Skeletal muscle tissue (tissue), 4 donors: ENCODE results near the gene SFRP2. TPM values are rescaled to one million over a fixed set of nuclear protein-coding genes. Genes with fewer than 3 reads are reported as not detected.

Experiments used
- H3K27ac ChIP-seq: one replicate; pipeline ENCODE4 v1.7.0; 2013; ENCODE audit warnings: mild to moderate bottlenecking, low read depth, low read length, inconsistent platforms
- H3K27me3 ChIP-seq, 3 donors: one replicate each; pipeline ENCODE4 v1.7.0; 2013; ENCODE audit warnings: low read length in 3 of 3; ENCODE audit not compliant: control insufficient read depth in 3 of 3, insufficient read depth in 3 of 3
- H3K36me3 ChIP-seq, 3 donors: one replicate each; pipeline ENCODE4 v1.7.0; 2013; ENCODE audit warnings: low read length in 3 of 3; ENCODE audit not compliant: control insufficient read depth in 3 of 3, insufficient read depth in 3 of 3
- H3K4me1 ChIP-seq, 3 donors: one replicate each; pipeline ENCODE4 v1.7.0; 2013; ENCODE audit warnings: low read length in 3 of 3, mild to moderate bottlenecking in 3 of 3; ENCODE audit not compliant: control insufficient read depth in 3 of 3, insufficient read depth in 3 of 3
- H3K4me3 ChIP-seq, 3 donors: one replicate each; pipeline ENCODE4 v1.7.0; 2013; ENCODE audit warnings: low read length in 3 of 3
- H3K9ac ChIP-seq, 3 donors: one replicate each; pipeline ENCODE4 v1.7.0; 2013; ENCODE audit warnings: low read length in 3 of 3, mild to moderate bottlenecking in 3 of 3, moderate library complexity in 2 of 3, low read depth in 1 of 3
- H3K9me3 ChIP-seq, 3 donors: one replicate each; pipeline ENCODE4 v1.7.0; 2013; ENCODE audit warnings: low read length in 3 of 3; ENCODE audit not compliant: control insufficient read depth in 3 of 3
- total RNA-seq: library from RNA; depleted of rRNA; stranded (reverse); fragments of >200 nt; gene quantifications from one replicate; pipeline ENCODE4 v1.2.3, GENCODE V29; 2014
- donor health status: Osteomylitis.

Gene SFRP2
- total RNA-seq, 1 donor from 2014 or later = 14.6 TPM

DNA sequence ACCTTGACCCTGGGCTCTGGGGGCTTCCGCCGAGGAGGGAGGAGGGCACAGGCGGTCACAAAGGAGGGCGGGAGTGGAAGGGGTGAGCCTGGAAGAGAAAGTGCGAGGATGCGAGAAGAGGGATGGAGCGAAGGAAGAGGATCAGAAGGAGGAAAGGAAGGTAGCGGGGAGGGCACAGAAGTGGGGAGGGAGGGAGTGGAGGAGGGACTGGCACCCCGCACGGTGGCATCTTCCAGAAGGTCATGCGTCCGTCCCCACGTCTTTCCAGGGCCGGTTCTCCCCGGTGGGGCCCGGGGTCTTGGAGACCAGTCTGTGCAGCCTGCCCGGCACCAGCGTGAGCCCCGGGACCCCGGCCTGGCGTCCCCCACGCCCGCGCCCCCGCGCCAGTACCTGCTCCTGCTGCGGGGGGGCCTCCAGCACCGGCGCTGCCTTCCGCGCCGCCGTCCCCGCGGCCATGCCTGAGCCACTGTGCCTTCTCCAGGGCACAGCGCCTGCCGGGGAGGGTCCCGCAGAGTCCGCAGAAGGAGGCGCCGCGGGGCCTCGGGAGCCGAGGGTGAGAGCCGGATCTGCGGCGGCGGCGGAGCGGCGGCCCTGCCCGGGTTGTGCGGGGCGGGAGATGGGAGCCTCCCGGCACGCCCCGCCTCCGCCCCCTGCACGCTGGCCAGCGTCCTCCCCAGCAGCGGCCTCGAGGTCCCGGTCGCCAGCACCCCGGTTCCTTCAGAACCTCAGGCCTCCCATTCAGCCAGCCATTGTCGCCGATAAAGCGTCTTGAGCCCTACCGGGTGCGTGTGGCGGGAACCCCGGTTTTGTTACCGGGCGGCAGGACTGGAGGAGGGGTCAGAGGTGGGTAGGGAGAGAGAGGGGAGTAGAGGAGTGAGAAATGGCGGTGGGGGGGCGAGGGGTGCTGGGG lies 29.2 kb downstream of the SFRP2 start, which contains the start of gene RNF175:
Gene RNF175, minus strand, starts transcription at position 618 of the 910 bp plus-strand sequence. Its CDS starts 162 bp downstream, at position 456.
- peak within 1 kb of the TSS in 1 of 3 donors; percentile 25 for H3K9ac ChIP-seq
- H3K27ac ChIP-seq = no peak within 1 kb of the TSS
- H3K27me3 ChIP-seq = peaks cover 24 to 27% (median 24%) of the 10 kb centered on the region in 3 donors

GRCh38 chr4:153758688-153759406 lies 30.0 kb downstream of the SFRP2 start:
- no peak overlapping the region for H3K27ac ChIP-seq
- peaks cover 0 to 5% (median 0%) of the 10 kb centered on the region in 3 donors for H3K4me1 ChIP-seq
- peaks cover 0 to 2% (median 0%) of the 10 kb centered on the region in 3 donors for H3K9me3 ChIP-seq
- H3K4me3 ChIP-seq = peak overlapping the region in 1 of 3 donors; percentile 49
- H3K36me3 ChIP-seq = no peaks in the 10 kb centered on the region
- peaks cover 24 to 27% (median 25%) of the 10 kb centered on the region in 3 donors for H3K27me3 ChIP-seq
- no peak overlapping the region for H3K9ac ChIP-seq

More for the DNA sequence above, 29.2 kb downstream of the SFRP2 start, which contains the start of gene RNF175:
- H3K36me3 ChIP-seq = no peaks in the 10 kb centered on the region
- peaks cover 0 to 5% (median 0%) of the 10 kb centered on the region in 3 donors for H3K4me1 ChIP-seq
- no peaks in the 10 kb centered on the region for H3K9me3 ChIP-seq
- peak within 1 kb of the TSS; percentile 42 to 52 (median 49) for H3K4me3 ChIP-seq

- Histone ChIP-seq H3K4me1 (peaks cover 0 to 5% (median 0%) of the 10 kb centered on the region in 3 donors), H3K9me3 (peaks cover 0 to 2% (median 0%) of the 10 kb centered on the region in 3 donors), H3K4me3 (no peak overlapping the region), H3K9ac (no peak overlapping the region), H3K27ac (no peak overlapping the region), H3K27me3 (peaks cover 24 to 27% (median 25%) of the 10 kb centered on the region in 3 donors), H3K36me3 (no peaks in the 10 kb centered on the region)
Observed at GRCh38 chr4:153758136-153758535, 30.7 kb downstream of the SFRP2 start.

DNA sequence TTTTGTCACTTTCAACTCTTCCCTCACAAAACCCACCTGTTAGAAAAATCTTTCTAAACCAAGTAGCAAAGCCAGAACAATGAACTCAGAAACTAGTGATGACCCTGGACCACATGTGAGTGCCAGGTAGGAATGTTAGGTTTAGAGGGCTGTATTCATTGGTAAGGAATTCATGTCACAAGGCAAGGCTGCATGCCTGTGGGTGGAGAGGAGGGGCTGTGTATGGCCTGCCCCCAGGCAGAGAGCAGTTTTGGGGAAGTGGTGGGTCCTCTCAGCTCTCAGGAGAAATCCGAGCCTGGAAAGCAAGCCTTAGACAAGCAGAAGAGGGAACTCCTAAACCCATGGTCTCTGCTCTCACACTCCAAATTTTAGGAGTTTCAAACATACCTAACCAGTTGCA lies 31.5 kb downstream of the SFRP2 start:
- H3K36me3 ChIP-seq = no peaks in the 10 kb centered on the region
- H3K4me3 ChIP-seq = no peak overlapping the region
- no peak overlapping the region for H3K27ac ChIP-seq
- H3K9me3 ChIP-seq = peaks cover 0 to 2% (median 0%) of the 10 kb centered on the region in 3 donors
- no peak overlapping the region for H3K9ac ChIP-seq
- peaks cover 0 to 5% (median 0%) of the 10 kb centered on the region in 3 donors for H3K4me1 ChIP-seq
- peaks cover 24 to 27% (median 25%) of the 10 kb centered on the region in 3 donors for H3K27me3 ChIP-seq

DNA sequence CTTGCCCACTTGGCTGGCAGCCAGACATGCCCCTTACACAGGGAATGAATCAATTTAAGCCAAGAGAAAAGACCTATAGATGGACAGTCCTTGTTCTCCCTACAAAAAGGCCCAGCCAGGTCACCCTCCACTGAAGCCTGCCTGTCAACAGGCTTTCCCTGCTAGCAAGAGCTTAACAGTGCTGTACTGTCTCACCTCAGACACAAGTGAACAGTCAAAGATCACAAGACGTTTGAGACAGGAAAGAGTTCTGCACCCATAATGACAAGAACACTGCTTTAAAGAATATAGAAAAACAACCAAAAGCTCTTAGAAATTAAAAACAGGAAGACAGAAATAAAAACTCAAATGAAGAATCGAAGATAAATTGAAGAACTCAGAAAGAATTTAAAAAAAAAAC lies 33.7 kb downstream of the SFRP2 start:
- Histone ChIP-seq H3K27me3 (peaks cover 20 to 25% (median 21%) of the 10 kb centered on the region in 3 donors), H3K27ac (no peak overlapping the region), H3K4me3 (no peak overlapping the region), H3K9me3 (peaks cover 0 to 2% (median 0%) of the 10 kb centered on the region in 3 donors), H3K4me1 (peaks cover 0 to 5% (median 0%) of the 10 kb centered on the region in 3 donors), H3K36me3 (no peaks in the 10 kb centered on the region), H3K9ac (no peak overlapping the region)

- Histone ChIP-seq H3K4me3 (no peak overlapping the region), H3K36me3 (no peaks in the 10 kb centered on the region)
Observed at GRCh38 chr4:153750197-153750817, 38.6 kb downstream of the SFRP2 start.

DNA sequence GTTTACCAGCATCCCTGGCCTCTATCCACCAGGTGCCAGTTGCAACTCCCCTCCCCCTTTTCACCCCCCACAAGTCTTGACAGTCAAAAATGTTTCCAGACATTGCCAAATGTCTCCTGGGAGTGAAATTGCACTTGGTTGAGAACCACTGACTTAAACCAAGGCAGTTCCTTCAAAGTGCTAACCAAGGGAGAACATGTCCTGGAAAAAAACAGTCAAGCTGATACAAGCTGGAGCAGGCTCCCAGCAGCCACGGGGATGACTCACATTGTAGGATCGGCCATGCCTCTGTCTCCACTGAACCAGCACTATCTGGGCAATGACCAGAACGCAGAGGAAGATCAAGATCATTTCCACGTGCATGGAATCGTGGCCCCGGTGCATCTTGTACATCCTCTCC lies 40.5 kb downstream of the SFRP2 start:
- no peak overlapping the region for H3K27ac ChIP-seq
- H3K27me3 ChIP-seq = peaks cover 0 to 3% (median 0%) of the 10 kb centered on the region in 3 donors
- no peaks in the 10 kb centered on the region for H3K9me3 ChIP-seq
- no peaks in the 10 kb centered on the region for H3K36me3 ChIP-seq
- H3K9ac ChIP-seq = no peak overlapping the region
- no peak overlapping the region for H3K4me3 ChIP-seq
- H3K4me1 ChIP-seq = peaks cover 0 to 5% (median 0%) of the 10 kb centered on the region in 3 donors

More at GRCh38 chr4:153750197-153750817, 38.6 kb downstream of the SFRP2 start:
- peaks cover 0 to 4% (median 3%) of the 10 kb centered on the region in 3 donors for H3K27me3 ChIP-seq
- peaks cover 0 to 2% (median 0%) of the 10 kb centered on the region in 3 donors for H3K9me3 ChIP-seq
- peaks cover 0 to 5% (median 0%) of the 10 kb centered on the region in 3 donors for H3K4me1 ChIP-seq
- H3K9ac ChIP-seq = no peak overlapping the region
- no peak overlapping the region for H3K27ac ChIP-seq

GRCh38 chr4:153747406-153747955 lies 41.4 kb downstream of the SFRP2 start:
- Histone ChIP-seq H3K9ac (no peak overlapping the region), H3K27me3 (peaks cover 0 to 3% (median 0%) of the 10 kb centered on the region in 3 donors), H3K4me1 (peaks cover 0 to 5% (median 0%) of the 10 kb centered on the region in 3 donors), H3K9me3 (no peaks in the 10 kb centered on the region), H3K36me3 (no peaks in the 10 kb centered on the region), H3K27ac (no peak overlapping the region), H3K4me3 (no peak overlapping the region)

- H3K27ac ChIP-seq = no peak overlapping the region
- H3K4me3 ChIP-seq = no peak overlapping the region
- no peaks in the 10 kb centered on the region for H3K36me3 ChIP-seq
- peaks cover 0 to 5% (median 0%) of the 10 kb centered on the region in 3 donors for H3K4me1 ChIP-seq
- H3K9me3 ChIP-seq = peaks cover 0 to 4% (median 3%) of the 10 kb centered on the region in 3 donors
- no peaks in the 10 kb centered on the region for H3K27me3 ChIP-seq
- no peak overlapping the region for H3K9ac ChIP-seq
Observed at GRCh38 chr4:153745651-153746050, 43.2 kb downstream of the SFRP2 start.
